Astrocyte of the hippocampus (primary cell): ENCODE data around the gene BYSL.

Experiments used
- DNase-seq: peaks from one replicate; pipeline ENCODE4 v3.0.0; 2011; ENCODE audit warnings: low read depth, low spot score

The BYSL gene

DNA sequence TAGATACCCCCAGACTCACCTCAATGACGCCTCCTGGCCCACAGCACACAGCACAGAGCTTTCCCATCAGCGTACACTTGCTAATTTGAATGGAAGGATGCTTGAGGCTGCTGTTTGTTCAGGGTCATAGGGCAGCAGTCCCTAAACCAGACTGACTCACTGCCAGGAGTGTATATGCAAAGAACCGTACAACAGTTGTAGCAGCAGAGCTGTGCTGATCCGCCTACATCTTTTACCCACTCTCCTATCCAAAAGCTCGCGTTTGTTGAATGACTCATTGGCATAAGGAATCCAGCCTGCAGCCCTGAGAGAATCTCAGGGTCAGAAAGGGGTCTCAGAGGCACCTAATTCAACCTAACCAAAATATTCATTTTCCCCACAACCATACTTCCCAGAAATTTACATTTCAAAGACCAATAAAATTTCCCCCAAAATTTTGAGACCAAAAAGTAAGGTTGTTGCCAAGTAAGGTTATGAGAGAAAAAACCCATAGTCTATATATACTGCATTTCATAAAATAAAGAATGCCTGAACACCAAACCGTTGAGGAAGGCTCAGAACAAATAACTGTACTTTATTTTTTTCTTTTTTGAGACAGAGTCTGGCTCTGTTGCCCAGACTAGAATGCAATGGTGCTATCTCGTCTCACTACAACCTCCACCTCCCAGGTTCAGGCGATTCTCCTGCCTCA, 55.6 kb downstream of the BYSL start:
- DNase-seq = peak; percentile 67
